Muscle layer of colon (tissue), 2 donors: ENCODE measurements around the gene R3HCC1L.
"Not testable (repeated sequence)": the region's sequence is repeated elsewhere in the genome, so short reads cannot be mapped to it uniquely, and the experiment has no call there.

Experiments used
- H3K27ac ChIP-seq: one replicate; pipeline ENCODE4 v1.7.0; 2013; ENCODE audit warnings: low read depth, mild to moderate bottlenecking, low read length, moderate library complexity
- H3K27me3 ChIP-seq, 2 donors: one replicate each; pipeline ENCODE4 v1.7.0; 2013; ENCODE audit warnings: low read length in 2 of 2, mild to moderate bottlenecking in 2 of 2; ENCODE audit not compliant: insufficient read depth in 2 of 2, control insufficient read depth in 1 of 2
- H3K36me3 ChIP-seq: one replicate; pipeline ENCODE4 v1.7.0; 2013; ENCODE audit warnings: mild to moderate bottlenecking, low read length; ENCODE audit not compliant: insufficient read depth
- H3K4me1 ChIP-seq: one replicate; pipeline ENCODE4 v1.7.0; 2013; ENCODE audit warnings: mild to moderate bottlenecking, low read length; ENCODE audit not compliant: insufficient read depth
- H3K4me3 ChIP-seq, 2 donors: one replicate each; pipeline ENCODE4 v1.7.0; 2013; ENCODE audit warnings: low read length in 2 of 2, low read depth in 1 of 2, mild to moderate bottlenecking in 1 of 2, moderate library complexity in 1 of 2
- H3K9ac ChIP-seq: one replicate; pipeline ENCODE4 v1.7.0; 2013; ENCODE audit warnings: low read length
- H3K9me3 ChIP-seq: one replicate; pipeline ENCODE4 v1.7.0; 2013; ENCODE audit warnings: mild to moderate bottlenecking, low read length
- donor health status: abdominal sarcoma.
- donor health status: Adenocarcinoma of cecum.

The R3HCC1L gene

DNA sequence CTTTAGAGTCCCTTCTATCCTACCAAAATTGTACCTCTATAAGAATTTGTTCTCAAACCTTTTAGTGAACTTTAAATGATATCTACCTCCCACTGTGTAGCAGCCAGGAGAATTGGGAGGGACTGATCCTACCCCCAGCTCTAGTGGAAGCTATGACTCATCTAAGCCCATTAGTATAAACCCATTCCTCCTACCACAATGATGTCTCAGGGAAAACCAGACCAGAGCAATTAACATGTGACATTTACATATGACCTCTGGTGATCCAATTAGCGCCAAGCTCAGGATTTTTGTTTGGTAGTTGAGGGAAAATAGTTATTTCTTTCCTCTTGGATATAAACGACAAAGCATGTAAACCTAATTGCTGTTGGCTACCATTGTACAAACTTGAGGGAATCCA, 33.1 kb upstream of the R3HCC1L start:
- Histone ChIP-seq H3K4me3 (no peak overlapping the region), H3K9me3 (no peaks in the 10 kb centered on the region), H3K27me3 (no peaks in the 10 kb centered on the region), H3K36me3 (no peaks in the 10 kb centered on the region), H3K9ac (no peak overlapping the region), H3K4me1 (no peaks in the 10 kb centered on the region), H3K27ac (no peak overlapping the region)

DNA sequence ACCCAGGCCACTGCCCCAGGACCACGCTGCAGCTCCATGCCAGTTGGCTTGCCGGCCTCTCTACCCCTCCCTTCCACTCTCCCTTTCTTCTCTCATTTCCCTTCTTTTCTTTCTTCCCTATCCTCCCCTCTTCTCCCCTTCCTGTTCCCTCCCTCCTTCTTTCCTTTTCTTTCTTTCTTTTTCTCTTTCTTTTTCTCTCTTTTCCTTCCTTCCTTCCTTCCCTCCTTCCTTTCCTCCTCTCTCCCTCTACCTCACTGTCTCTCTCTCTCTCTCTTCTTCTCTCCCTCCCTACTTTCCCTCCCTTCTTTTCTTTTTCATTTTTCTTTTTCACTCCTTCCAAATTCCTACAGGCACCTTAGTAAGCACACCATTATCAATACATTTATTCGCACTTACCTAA, 30.3 kb upstream of the R3HCC1L start:
- Histone ChIP-seq H3K4me1 (no peaks in the 10 kb centered on the region), H3K9ac (no peak overlapping the region), H3K27ac (no peak overlapping the region), H3K27me3 (peaks cover 0 to 4% of the 10 kb centered on the region in 2 donors), H3K4me3 (no peak overlapping the region), H3K36me3 (no peaks in the 10 kb centered on the region), H3K9me3 (no peaks in the 10 kb centered on the region)

DNA sequence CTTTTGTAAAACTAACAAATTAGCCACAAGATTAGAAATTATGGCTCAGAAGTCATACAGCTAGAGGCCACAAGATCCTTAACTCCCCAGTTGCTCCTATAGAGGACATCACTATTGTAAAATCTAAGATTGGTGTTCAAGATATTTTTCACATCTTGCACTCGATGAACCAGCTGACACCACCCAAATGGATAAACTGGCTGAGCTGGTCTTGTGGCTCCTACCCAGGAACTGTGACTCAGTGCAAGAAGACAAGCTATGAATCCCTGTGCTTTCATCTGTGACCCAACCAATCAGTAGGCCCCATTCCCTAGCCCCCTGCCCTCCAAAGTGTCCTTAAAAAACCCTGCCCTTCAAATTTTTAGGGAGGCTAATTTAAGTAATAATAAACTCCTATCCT, 27.9 kb upstream of the R3HCC1L start:
- Histone ChIP-seq H3K4me3 (no peak overlapping the region), H3K4me1 (no peaks in the 10 kb centered on the region), H3K27ac (no peak overlapping the region), H3K27me3 (peaks cover 4 to 5% of the 10 kb centered on the region in 2 donors), H3K36me3 (no peaks in the 10 kb centered on the region), H3K9me3 (no peaks in the 10 kb centered on the region), H3K9ac (no peak overlapping the region)

DNA sequence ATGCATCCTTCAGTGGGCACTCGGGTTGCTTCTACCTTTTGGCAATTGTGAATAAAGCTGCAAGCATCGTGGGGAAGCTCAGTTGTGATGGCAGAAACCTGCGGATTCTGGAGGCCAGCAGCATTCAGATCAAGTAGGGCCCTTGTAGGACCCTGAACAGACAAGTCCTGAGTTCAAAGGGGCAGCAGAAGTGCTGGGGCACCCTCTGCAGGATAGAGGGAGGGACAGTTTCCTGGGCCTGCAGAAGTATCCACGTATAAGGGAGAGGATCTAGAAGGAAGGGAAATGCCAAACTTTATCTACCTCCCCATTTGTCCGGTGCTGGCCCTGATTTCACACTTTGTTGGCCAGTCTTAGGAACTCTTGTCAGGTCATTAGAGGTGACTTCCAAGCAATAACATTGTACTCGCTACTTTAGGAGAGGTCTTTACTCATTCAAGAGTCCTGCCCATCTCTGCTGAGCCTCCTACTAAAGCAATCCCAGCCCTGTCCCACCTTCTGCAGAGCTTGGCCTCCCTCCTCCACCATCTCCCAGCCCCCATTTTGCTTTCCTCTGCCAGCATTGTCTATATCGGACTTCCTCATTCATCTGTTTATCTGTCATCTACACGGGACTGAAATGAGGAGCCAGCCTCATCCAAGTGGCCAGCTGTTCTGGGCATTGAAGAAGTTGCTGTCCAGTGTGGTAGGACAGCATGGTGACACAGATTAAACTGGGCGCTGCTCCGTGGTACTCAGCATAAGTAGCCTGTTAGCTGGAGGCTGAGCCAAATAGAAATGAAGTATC, 26.6 kb upstream of the R3HCC1L start:
- Histone ChIP-seq H3K9ac (no peak overlapping the region), H3K36me3 (no peaks in the 10 kb centered on the region), H3K27me3 (peaks cover 4 to 5% of the 10 kb centered on the region in 2 donors), H3K9me3 (no peaks in the 10 kb centered on the region), H3K4me3 (no peak overlapping the region), H3K4me1 (no peaks in the 10 kb centered on the region), H3K27ac (no peak overlapping the region)

DNA sequence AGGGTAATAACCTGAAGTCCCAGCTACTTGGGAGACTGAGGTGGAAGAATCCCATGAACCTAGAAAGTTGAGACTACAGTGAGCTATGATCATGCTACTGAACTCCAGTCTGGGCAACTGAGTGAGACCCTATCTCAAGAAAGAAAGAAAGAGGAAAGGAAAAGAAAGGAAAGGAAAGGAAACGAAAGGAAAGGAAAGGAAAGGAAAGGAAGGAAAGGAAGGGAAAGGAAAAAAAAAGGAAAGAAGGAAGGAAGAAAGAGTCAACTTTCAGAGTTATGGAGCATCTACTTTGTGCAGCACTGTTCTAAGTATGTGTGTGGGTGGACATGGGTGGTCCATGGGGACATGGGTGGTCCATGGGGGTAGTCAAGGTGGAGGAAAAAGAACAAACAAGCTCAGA, 24.1 kb upstream of the R3HCC1L start:
- Histone ChIP-seq H3K4me1 (no peaks in the 10 kb centered on the region), H3K36me3 (no peaks in the 10 kb centered on the region), H3K4me3 (no peak overlapping the region), H3K9ac (no peak overlapping the region), H3K27me3 (peaks cover 5 to 7% of the 10 kb centered on the region in 2 donors), H3K27ac (no peak overlapping the region), H3K9me3 (no peaks in the 10 kb centered on the region)

DNA sequence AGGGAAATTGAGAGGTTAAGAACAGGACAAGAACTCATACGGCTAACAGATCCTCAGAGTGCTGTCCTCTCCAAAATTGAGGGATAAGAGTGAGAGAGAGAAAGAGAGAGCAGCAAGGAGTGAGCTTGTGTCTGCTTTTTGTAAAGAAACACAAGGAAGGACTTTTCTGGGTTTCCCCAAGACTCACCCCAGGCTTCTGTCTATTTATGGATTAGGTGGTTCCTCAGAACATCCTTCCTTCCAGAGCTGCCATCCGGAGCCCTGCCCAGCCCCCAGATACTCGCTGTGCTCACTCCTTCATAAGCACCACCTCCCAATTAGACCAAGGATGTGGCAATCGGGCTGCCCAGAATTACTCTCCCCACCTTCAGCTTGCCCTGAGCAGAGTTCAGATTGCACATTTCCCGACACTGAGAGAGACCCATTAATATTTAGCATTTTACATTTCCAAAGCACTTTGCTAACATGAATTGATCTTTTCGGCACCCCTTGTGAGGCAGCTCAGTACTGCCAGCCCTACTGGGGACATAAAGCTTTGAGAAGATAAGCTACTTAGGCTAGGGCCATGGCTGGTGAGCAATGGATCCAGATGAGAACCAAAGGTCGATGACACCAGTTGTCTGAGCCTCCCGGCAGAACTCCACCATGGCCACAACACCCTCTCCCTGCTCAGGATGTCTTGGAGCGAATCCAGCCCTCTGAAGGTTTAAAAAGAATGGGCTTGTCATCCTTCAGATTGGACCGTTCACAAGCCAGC, 19.2 kb upstream of the R3HCC1L start:
- Histone ChIP-seq H3K9ac (no peak overlapping the region), H3K9me3 (no peaks in the 10 kb centered on the region), H3K27ac (no peak overlapping the region), H3K27me3 (peaks cover 2 to 3% of the 10 kb centered on the region in 2 donors), H3K4me1 (no peaks in the 10 kb centered on the region), H3K4me3 (no peak overlapping the region), H3K36me3 (no peaks in the 10 kb centered on the region)

DNA sequence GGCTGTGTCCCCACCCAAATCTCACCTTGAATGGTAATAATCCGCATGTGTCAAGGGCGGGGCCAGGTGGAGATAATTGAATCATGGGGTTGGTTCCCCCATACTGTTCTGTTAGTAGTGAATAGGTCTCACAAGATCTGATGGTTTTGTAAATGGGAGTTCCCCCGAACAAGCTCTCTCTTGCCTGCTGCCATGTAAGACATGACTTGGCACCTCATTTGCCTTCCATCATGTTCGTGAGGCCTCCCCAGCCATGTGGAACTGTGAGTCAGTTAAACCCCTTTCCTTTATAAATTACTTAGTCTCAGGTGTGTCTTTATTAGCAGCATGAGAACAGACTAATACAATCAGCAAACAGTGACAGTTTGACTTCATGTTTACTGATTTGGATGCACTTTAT, 14.6 kb upstream of the R3HCC1L start:
- Histone ChIP-seq H3K4me1 (no peaks in the 10 kb centered on the region), H3K36me3 (no peaks in the 10 kb centered on the region), H3K4me3 (no peak overlapping the region)

DNA sequence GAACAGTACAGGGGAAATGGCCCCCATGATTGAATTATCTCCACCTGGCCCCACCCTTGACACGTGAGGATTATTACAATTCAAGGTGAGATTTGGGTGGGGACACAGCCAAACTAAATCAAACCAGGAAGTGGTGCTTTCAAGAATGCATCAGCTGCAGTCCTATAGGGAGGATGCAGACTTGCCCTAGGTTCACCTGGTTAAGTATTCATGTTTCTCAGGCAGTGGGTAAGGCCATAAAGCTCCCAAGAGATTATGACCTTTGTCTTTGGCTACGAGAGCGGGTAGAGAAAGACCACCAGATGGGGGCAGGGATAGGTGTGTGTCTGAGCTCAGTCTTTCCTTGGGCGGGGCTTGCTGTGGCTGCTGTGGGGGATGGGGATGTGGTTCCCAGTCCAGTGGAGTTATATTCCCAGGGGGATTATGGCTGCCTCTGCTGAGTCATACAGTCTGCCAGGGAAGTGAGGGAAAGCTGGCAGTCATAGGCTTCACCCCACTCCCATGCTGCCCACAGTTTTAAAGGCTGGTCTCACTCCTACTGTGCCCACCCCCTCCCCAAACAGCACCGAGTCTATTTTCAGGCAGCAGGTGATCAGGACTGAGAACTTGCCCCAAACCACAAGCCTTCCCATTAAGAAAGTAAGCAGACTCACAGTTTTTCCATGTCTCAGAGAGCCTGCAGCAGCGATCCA, 8.4 kb upstream of the R3HCC1L start:
- Histone ChIP-seq H3K27me3 (no peaks in the 10 kb centered on the region), H3K4me3 (no peak overlapping the region), H3K36me3 (no peaks in the 10 kb centered on the region), H3K9me3 (no peaks in the 10 kb centered on the region), H3K4me1 (no peaks in the 10 kb centered on the region), H3K9ac (no peak overlapping the region), H3K27ac (no peak overlapping the region)

More for the DNA sequence above, 14.6 kb upstream of the R3HCC1L start:
- Histone ChIP-seq H3K27ac (no peak overlapping the region), H3K9ac (no peak overlapping the region), H3K9me3 (no peaks in the 10 kb centered on the region), H3K27me3 (no peaks in the 10 kb centered on the region)

GRCh38 chr10:98128802-98129201, 5.7 kb upstream of the R3HCC1L start:
- no peaks in the 10 kb centered on the region for H3K36me3 ChIP-seq
- no peak overlapping the region for H3K4me3 ChIP-seq
- no peaks in the 10 kb centered on the region for H3K4me1 ChIP-seq
- H3K27ac ChIP-seq = no peak overlapping the region
- no peak overlapping the region for H3K9ac ChIP-seq
- H3K9me3 ChIP-seq = no peaks in the 10 kb centered on the region
- H3K27me3 ChIP-seq = no peaks in the 10 kb centered on the region

GRCh38 chr10:98131619-98132018, 2.8 kb upstream of the R3HCC1L start:
- Histone ChIP-seq H3K9me3 (no peaks in the 10 kb centered on the region), H3K4me3 (no peak overlapping the region), H3K36me3 (no peaks in the 10 kb centered on the region), H3K4me1 (peaks cover 7% of the 10 kb centered on the region), H3K9ac (no peak overlapping the region), H3K27me3 (no peaks in the 10 kb centered on the region), H3K27ac (no peak overlapping the region)

- H3K27me3 ChIP-seq, H3K27ac ChIP-seq: not testable (repeated sequence)
These were observed 1.2 kb upstream of the R3HCC1L start for GRCh38 chr10:98133075-98133752.

More at GRCh38 chr10:98133075-98133752, 1.2 kb upstream of the R3HCC1L start:
- H3K4me3 ChIP-seq, H3K4me1 ChIP-seq, H3K9ac ChIP-seq, H3K9me3 ChIP-seq, H3K36me3 ChIP-seq: not testable (repeated sequence)
